Liver (tissue), 9 donors: ENCODE measurements around the gene CAST. TPM values are rescaled to one million over a fixed set of nuclear protein-coding genes. Genes with fewer than 3 reads are reported as not detected.

Experiments
- DNase-seq: peaks from one replicate; pipeline ENCODE4 v3.0.0-alpha.2; 2017; ENCODE audit warnings: low spot score
- H3K27ac ChIP-seq, 2 donors: one replicate each; pipeline ENCODE4 v1.7.0; 2013; ENCODE audit warnings: inconsistent platforms in 2 of 2, low read length in 2 of 2, control low read depth in 1 of 2, low read depth in 1 of 2, mild to moderate bottlenecking in 1 of 2
- H3K27me3 ChIP-seq, 4 donors: one replicate each; pipeline versions ENCODE4 v1.6.1 to v1.7.0; 2013; ENCODE audit warnings: low read length in 3 of 4, inconsistent platforms in 1 of 4, mild to moderate bottlenecking in 1 of 4, moderate library complexity in 1 of 4; ENCODE audit not compliant: control insufficient read depth in 4 of 4, insufficient read depth in 4 of 4
- H3K36me3 ChIP-seq, 4 donors: one replicate each; pipeline versions ENCODE4 v1.6.1 to v1.7.0; 2013; ENCODE audit warnings: low read length in 3 of 4, mild to moderate bottlenecking in 3 of 4, low read depth in 1 of 4, moderate library complexity in 1 of 4; ENCODE audit not compliant: control insufficient read depth in 4 of 4, insufficient read depth in 3 of 4
- H3K4me1 ChIP-seq, 4 donors: one replicate each; pipeline versions ENCODE4 v1.6.1 to v1.7.0; 2013; ENCODE audit warnings: low read length in 3 of 4, mild to moderate bottlenecking in 3 of 4, moderate library complexity in 1 of 4; ENCODE audit not compliant: control insufficient read depth in 4 of 4, insufficient read depth in 4 of 4
- H3K4me3 ChIP-seq, 3 donors: one replicate each; pipeline versions ENCODE4 v1.6.1 to v1.7.0; 2013; ENCODE audit warnings: low read length in 3 of 3, control low read depth in 1 of 3, low read depth in 1 of 3, mild to moderate bottlenecking in 1 of 3
- H3K9ac ChIP-seq, 2 donors: one replicate each; pipeline ENCODE4 v1.7.0; 2013; ENCODE audit warnings: low read length in 2 of 2, mild to moderate bottlenecking in 2 of 2, moderate library complexity in 2 of 2, control low read depth in 1 of 2, low read depth in 1 of 2
- H3K9me3 ChIP-seq, 4 donors: one replicate each; pipeline versions ENCODE4 v1.6.1 to v1.7.0; 2013; ENCODE audit warnings: low read length in 3 of 4; ENCODE audit not compliant: control insufficient read depth in 4 of 4
- ATF3 ChIP-seq: IDR thresholded peaks from 2 replicates; pipeline ENCODE4 v1.6.1; 2016; ENCODE audit warnings: antibody characterized with exemption
- CTCF ChIP-seq: fragments of 150-350 bp; IDR thresholded peaks from 2 replicates; pipeline ENCODE4 v1.5.1; 2017; ENCODE audit warnings: improper control_type of control experiment, low read depth, low read length; ENCODE audit not compliant: missing input control
- EGR1 ChIP-seq, 2 donors: IDR thresholded peaks; 2 replicates each; pipeline ENCODE4 v1.6.1; 2016 to 2018; ENCODE audit warnings: antibody characterized with exemption in 2 of 2, low read depth in 2 of 2
- FOXA1 ChIP-seq: IDR thresholded peaks from 2 replicates; pipeline ENCODE4 v1.6.1; 2016; ENCODE audit warnings: antibody characterized with exemption
- FOXA2 ChIP-seq: IDR thresholded peaks from 2 replicates; pipeline ENCODE4 v1.6.1; 2016; ENCODE audit warnings: antibody characterized with exemption
- GABPA ChIP-seq, 2 donors: IDR thresholded peaks in 1 of 2; conservative IDR thresholded peaks in 1 of 2; 2 replicates each; pipeline ENCODE4 v1.6.1; 2016; ENCODE audit warnings: antibody characterized with exemption in 2 of 2, mild to moderate bottlenecking in 1 of 2, moderate library complexity in 1 of 2
- HNF4G ChIP-seq: IDR thresholded peaks from 2 replicates; pipeline ENCODE4 v1.6.1; 2016; ENCODE audit warnings: antibody characterized with exemption
- JUND ChIP-seq, 2 donors: IDR thresholded peaks; 2 replicates each; pipeline ENCODE4 v1.6.1; 2016; ENCODE audit warnings: antibody characterized with exemption in 2 of 2
- NR2F2 ChIP-seq: IDR thresholded peaks from 2 replicates; pipeline ENCODE4 v1.6.1; 2016; ENCODE audit warnings: antibody characterized with exemption
- REST ChIP-seq: IDR thresholded peaks from 2 replicates; pipeline ENCODE4 v1.6.1; 2016; ENCODE audit warnings: antibody characterized with exemption, mild to moderate bottlenecking
- RXRA ChIP-seq, 2 donors: IDR thresholded peaks; 2 replicates each; pipeline ENCODE4 v1.6.1; 2017 to 2018; ENCODE audit warnings: antibody characterized with exemption in 2 of 2, mild to moderate bottlenecking in 1 of 2
- SP1 ChIP-seq: IDR thresholded peaks from 2 replicates; pipeline ENCODE4 v1.6.1; 2018; ENCODE audit warnings: antibody characterized with exemption, mild to moderate bottlenecking
- TAF1 ChIP-seq: conservative IDR thresholded peaks from 2 replicates; pipeline ENCODE4 v1.6.1; 2016; ENCODE audit warnings: antibody characterized with exemption, mild to moderate bottlenecking
- YY1 ChIP-seq: IDR thresholded peaks from 2 replicates; pipeline ENCODE4 v1.6.1; 2016; ENCODE audit warnings: antibody characterized with exemption, mild to moderate bottlenecking
- ZBTB33 ChIP-seq: IDR thresholded peaks from 2 replicates; pipeline ENCODE4 v1.6.1; 2016; ENCODE audit warnings: antibody characterized with exemption
- WGBS: extraction: QIAGEN DNeasy Blood & Tissue Kit; methylation state at CpG from one replicate; pipeline ENCODE4 v1.1.7; 2013; 5-methylcytosine and 5-hydroxymethylcytosine counted together
- polyA plus RNA-seq, 2 donors: library from polyadenylated mRNA; stranded (reverse) in 1 of 2; unstranded in 1 of 2; fragments of 200-250 nt in 1 of 2; fragments of >200 nt in 1 of 2; fragmentation: Nextera tagmentation in 1 of 2; extraction: Ambion mirVana in 1 of 2; gene quantifications; one replicate each; pipeline versions ENCODE4 v1.2.1 to v1.2.3, GENCODE V29; 2013 to 2015
- total RNA-seq, 2 donors: library from RNA; depleted of rRNA; stranded (reverse); fragments of >200 nt; gene quantifications; one replicate each; pipeline ENCODE4 v1.2.3, GENCODE V29; 2014
- donor health status: healthy.
- donor health status: healthy.
- donor health status: healthy.
- donor health status: healthy.
- donor health status: healthy.

The CAST gene
- total and polyA plus RNA-seq, 4 donors = 43.3 to 126 (median 81.0) TPM

- TF ChIP-seq REST (no peak), SP1 (no peak), RXRA (IDR thresholded peaks at IDR 0.05) (no peak), EGR1 (IDR thresholded peaks at IDR 0.05; ENCODE audit: low read depth in 2 of 2) (no peak), ATF3 (no peak), YY1 (no peak), JUND (IDR thresholded peaks at IDR 0.05) (no peak), GABPA (IDR thresholded peaks at IDR 0.05 in 1 of 2, conservative IDR thresholded peaks at IDR 0.05 in 1 of 2) (no peak)
Observed at GRCh38 chr5:96629774-96630173, 32.4 kb upstream of the CAST start (continued).

GRCh38 chr5:96633820-96634219 is 28.4 kb upstream of the CAST start:
- Histone ChIP-seq H3K4me3 (no peak overlapping the region), H3K9me3 (no peaks in the 10 kb centered on the region), H3K27me3 (no peaks in the 10 kb centered on the region), H3K9ac (no peak overlapping the region), H3K4me1 (no peaks in the 10 kb centered on the region), H3K36me3 (no peaks in the 10 kb centered on the region), H3K27ac (no peak overlapping the region)
- TF ChIP-seq YY1 (no peak), RXRA (IDR thresholded peaks at IDR 0.05) (no peak), REST (no peak), ZBTB33 (no peak), SP1 (no peak), GABPA (IDR thresholded peaks at IDR 0.05 in 1 of 2, conservative IDR thresholded peaks at IDR 0.05 in 1 of 2) (no peak), FOXA1 (no peak), CTCF (no peak), TAF1 (no peak), NR2F2 (no peak), ATF3 (no peak), FOXA2 (no peak), JUND (IDR thresholded peaks at IDR 0.05) (no peak), HNF4G (no peak)
- 90% methylated on average over 4 of the region's 4 CpGs for WGBS
- no peak for DNase-seq
